ENCODE data around the gene HDAC4. TPM values are rescaled to one million over a fixed set of nuclear protein-coding genes. Genes with fewer than 3 reads are reported as not detected.

HDAC4 gene
- total and polyA plus RNA-seq, 2 donors (not counting 1 experiment from before 2014, with no cell fraction given), result 13.5 to 46.0 TPM

- POLR2A ChIA-PET, result no interaction called here
Observed at GRCh38 chr2:239001794-239002193, 399.0 kb downstream of the HDAC4 start.

GRCh38 chr2:239000500-239001073 lies 400.2 kb downstream of the HDAC4 start:
- no peak for DNase-seq
- no peak overlapping the region for H2AFZ ChIP-seq (ENCODE audit: insufficient read depth, low read depth, low read length, poor library complexity, severe bottlenecking)
- H3K4me2 ChIP-seq (replicated peaks; ENCODE audit: low read depth, low read length, poor library complexity, severe bottlenecking), result no peak overlapping the region
- no peaks in the 10 kb centered on the region for H3K79me2 ChIP-seq (ENCODE audit: control insufficient read depth, insufficient read depth, low read length)
- no peak for TF ChIP-seq EZH2 (IDR thresholded peaks at IDR 0.05; ENCODE audit: borderline replicate concordance, insufficient read depth, low read depth, low read length, poor library complexity, severe bottlenecking)
- TF ChIP-seq CTCF (IDR thresholded peaks at IDR 0.05), result no peak
- H3K9me3 ChIP-seq (ENCODE audit: control extremely low read depth in 1 of 3, control insufficient read depth in 2 of 3, insufficient read depth in 1 of 3, low read length in 2 of 3), result peaks cover 0 to 31% (median 0%) of the 10 kb centered on the region in 3 donors
- Mint-ChIP-seq H3K27ac (no peak overlapping the region), H3K4me1 (no peaks in the 10 kb centered on the region), H3K9me3 (ENCODE audit: insufficient read depth) (peaks cover 4% of the 10 kb centered on the region), H3K4me3 (no peak overlapping the region), H3K27me3 (peaks cover 3% of the 10 kb centered on the region)
- no peaks in the 10 kb centered on the region for H3K36me3 ChIP-seq (replicated peaks in 1 of 2; ENCODE audit: control extremely low read depth in 1 of 2, control insufficient read depth in 1 of 2, extremely low read depth in 1 of 2, insufficient read depth in 2 of 2, low read length in 1 of 2)
- CTCF ChIA-PET, result no interaction called here
- no peak overlapping the region for H3K9ac ChIP-seq (ENCODE audit: low read length)
- H3K4me3 ChIP-seq (ENCODE audit: control extremely low read depth in 1 of 5, extremely low read depth in 1 of 5, insufficient read depth in 1 of 5, low read depth in 2 of 5, low read length in 4 of 5), result no peak overlapping the region
- H3K4me1 ChIP-seq (ENCODE audit: control insufficient read depth in 2 of 2, insufficient read depth in 2 of 2, low read length in 2 of 2), result no peaks in the 10 kb centered on the region
- POLR2A ChIA-PET, result no interaction called here
- H3K27me3 ChIP-seq (replicated peaks in 1 of 4; ENCODE audit: control extremely low read depth in 1 of 4, control insufficient read depth in 3 of 4, insufficient read depth in 4 of 4, low read length in 3 of 4), result peaks cover 0 to 7% (median 0%) of the 10 kb centered on the region in 4 experiments
- WGBS (ENCODE audit: insufficient coverage), result 95% methylated on average over 12 of the region's 12 CpGs
- intact Hi-C loops (cut with micrococcal nuclease), result no loop called here
- no peak for ATAC-seq (ENCODE audit: low read depth)
- no peaks in the 10 kb centered on the region for H4K20me1 ChIP-seq (ENCODE audit: control insufficient read depth, insufficient read depth, low read length, poor library complexity, severe bottlenecking)
- no peak overlapping the region for H3K27ac ChIP-seq (ENCODE audit: low read length in 2 of 2)

More at GRCh38 chr2:239001794-239002193, 399.0 kb downstream of the HDAC4 start:
- DNase-seq (no peak), ATAC-seq (ENCODE audit: low read depth) (no peak)
- H3K9ac ChIP-seq (ENCODE audit: low read length), result no peak overlapping the region
- peaks cover 0 to 23% (median 0%) of the 10 kb centered on the region in 3 donors for H3K9me3 ChIP-seq (ENCODE audit: control extremely low read depth in 1 of 3, control insufficient read depth in 2 of 3, insufficient read depth in 1 of 3, low read length in 2 of 3)
- Mint-ChIP-seq H3K4me3 (no peak overlapping the region), H3K27ac (no peak overlapping the region), H3K9me3 (ENCODE audit: insufficient read depth) (peaks cover 5% of the 10 kb centered on the region), H3K4me1 (no peaks in the 10 kb centered on the region), H3K27me3 (peaks cover 5% of the 10 kb centered on the region)
- H2AFZ ChIP-seq (ENCODE audit: insufficient read depth, low read depth, low read length, poor library complexity, severe bottlenecking), result no peak overlapping the region
- no peak overlapping the region for H3K4me3 ChIP-seq (ENCODE audit: control extremely low read depth in 1 of 5, extremely low read depth in 1 of 5, insufficient read depth in 1 of 5, low read depth in 2 of 5, low read length in 4 of 5)
- 80% methylated on average over 5 of the region's 14 CpGs for WGBS (ENCODE audit: insufficient coverage)
- intact Hi-C loops (cut with micrococcal nuclease), result no loop called here
- no peaks in the 10 kb centered on the region for H4K20me1 ChIP-seq (ENCODE audit: control insufficient read depth, insufficient read depth, low read length, poor library complexity, severe bottlenecking)
- TF ChIP-seq EZH2 (IDR thresholded peaks at IDR 0.05; ENCODE audit: borderline replicate concordance, insufficient read depth, low read depth, low read length, poor library complexity, severe bottlenecking), result no peak
- TF ChIP-seq CTCF (IDR thresholded peaks at IDR 0.05), result no peak
- H3K36me3 ChIP-seq (replicated peaks in 1 of 2; ENCODE audit: control extremely low read depth in 1 of 2, control insufficient read depth in 1 of 2, extremely low read depth in 1 of 2, insufficient read depth in 2 of 2, low read length in 1 of 2), result no peaks in the 10 kb centered on the region
- no peaks in the 10 kb centered on the region for H3K79me2 ChIP-seq (ENCODE audit: control insufficient read depth, insufficient read depth, low read length)
- H3K4me2 ChIP-seq (replicated peaks; ENCODE audit: low read depth, low read length, poor library complexity, severe bottlenecking), result no peak overlapping the region
- H3K27ac ChIP-seq (ENCODE audit: low read length in 2 of 2), result no peak overlapping the region
- CTCF ChIA-PET, result no interaction called here
- peaks cover 0 to 7% (median 1%) of the 10 kb centered on the region in 4 experiments for H3K27me3 ChIP-seq (replicated peaks in 1 of 4; ENCODE audit: control extremely low read depth in 1 of 4, control insufficient read depth in 3 of 4, insufficient read depth in 4 of 4, low read length in 3 of 4)
- no peaks in the 10 kb centered on the region for H3K4me1 ChIP-seq (ENCODE audit: control insufficient read depth in 2 of 2, insufficient read depth in 2 of 2, low read length in 2 of 2)
